Inflammatory macrophage treated with lipopolysaccharide for 4 hours (primary cell): Measurements from ENCODE around the gene HTRA3.
A peak's percentile ranks its signal among the peaks of the same experiment; 100 is the strongest.
"Not testable (repeated sequence)": the region's sequence is repeated elsewhere in the genome, so short reads cannot be mapped to it uniquely, and the experiment has no call there.

Experiments used
- DNase-seq: peaks from one replicate; pipeline ENCODE4 v3.0.0-alpha.2; 2020

HTRA3 gene

DNA sequence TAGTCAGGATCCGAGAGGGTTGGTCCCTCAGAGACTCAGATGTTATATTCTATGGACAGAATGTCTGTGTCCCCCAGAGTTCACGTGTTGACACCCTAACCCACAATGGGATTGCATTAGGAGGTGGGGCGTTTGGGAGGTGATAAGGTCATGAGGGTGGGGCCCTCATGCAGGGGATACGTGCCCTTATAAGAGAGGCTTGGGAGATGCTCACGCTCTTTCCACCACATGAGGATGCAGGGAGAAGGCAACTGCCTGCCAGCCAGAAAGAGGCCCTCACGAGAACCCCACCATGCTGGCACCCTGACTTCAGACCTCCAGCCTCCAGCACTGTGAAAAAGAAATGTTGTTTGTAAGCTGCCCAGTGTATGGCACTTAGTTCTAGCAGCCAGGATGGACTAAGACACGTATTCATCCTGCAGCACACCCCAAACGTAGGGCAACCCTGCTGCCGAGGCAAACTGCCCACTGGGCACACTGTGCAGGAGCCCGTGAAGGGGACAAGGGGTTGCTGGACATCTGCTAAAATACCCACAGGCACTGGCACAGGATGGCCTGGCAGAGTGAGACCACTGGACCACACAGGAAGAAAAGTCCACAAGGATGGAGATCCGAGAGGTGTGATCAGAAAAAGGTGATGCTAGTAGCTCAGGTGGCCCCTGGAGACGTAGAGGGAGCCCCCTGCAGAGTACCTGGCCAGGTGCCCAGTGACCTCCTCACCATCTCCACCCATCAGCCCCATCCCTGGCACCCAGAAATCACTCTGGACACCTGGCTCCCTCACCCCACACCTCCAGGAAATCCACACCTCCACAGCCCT, 62.7 kb downstream of the HTRA3 start:
- DNase-seq = no peak

DNA sequence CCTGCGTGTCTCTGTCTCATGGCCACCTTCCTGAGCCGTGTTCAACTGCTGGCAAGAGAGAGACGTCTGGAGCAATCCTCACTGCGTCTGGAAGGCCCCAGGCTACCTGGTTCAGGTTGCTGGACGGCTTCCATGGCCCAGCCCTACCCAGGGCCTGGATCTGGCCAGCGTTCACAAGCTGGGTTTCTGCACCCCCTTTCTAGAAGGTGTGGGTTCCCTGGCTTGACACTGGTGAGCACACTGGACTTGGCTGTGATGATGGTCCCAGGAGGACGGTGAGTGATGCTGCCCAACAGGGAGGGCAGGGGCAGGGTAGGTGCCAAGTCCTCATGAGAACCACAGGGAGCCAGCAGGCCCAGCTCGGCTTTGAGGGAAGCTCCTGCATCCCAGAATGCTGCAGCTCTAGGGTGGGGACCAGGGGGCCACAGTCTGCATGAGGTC, 63.4 kb downstream of the HTRA3 start:
- no peak for DNase-seq

DNA sequence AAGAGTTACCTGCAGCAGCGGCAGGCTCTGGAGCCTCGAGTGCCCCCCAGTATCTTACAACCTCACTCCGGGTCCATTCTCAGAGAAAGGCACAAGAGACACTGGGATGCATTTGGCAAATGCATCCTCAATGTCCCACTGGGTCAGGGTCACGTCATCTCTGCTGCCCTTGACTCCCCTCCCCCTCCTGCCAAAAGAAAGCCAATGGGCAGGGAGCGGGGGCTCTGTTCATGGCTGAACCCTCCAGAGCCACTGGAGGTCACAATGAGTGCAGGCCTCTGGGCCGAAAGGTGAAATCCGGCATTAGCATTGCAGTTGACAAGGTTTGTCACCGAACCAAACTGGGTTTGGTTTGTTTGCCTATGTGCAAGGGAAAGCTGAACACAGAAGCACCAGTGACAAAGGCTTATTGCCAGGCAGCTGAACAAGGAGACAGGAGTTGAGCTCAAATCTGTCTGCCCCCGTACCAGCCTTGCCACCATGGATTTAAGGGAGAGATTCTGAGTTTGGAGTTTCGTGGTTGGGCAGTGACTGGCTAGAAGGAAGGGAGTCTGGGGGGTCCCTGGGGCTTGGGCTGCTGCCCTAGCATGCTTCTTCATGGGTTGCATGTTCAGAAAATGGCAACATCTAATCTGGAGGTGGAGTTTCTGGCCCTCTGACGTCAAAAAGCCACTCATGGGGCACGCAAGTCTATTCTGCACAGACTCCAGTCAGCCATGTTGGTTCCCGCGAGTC, 64.3 kb downstream of the HTRA3 start:
- no peak for DNase-seq

DNA sequence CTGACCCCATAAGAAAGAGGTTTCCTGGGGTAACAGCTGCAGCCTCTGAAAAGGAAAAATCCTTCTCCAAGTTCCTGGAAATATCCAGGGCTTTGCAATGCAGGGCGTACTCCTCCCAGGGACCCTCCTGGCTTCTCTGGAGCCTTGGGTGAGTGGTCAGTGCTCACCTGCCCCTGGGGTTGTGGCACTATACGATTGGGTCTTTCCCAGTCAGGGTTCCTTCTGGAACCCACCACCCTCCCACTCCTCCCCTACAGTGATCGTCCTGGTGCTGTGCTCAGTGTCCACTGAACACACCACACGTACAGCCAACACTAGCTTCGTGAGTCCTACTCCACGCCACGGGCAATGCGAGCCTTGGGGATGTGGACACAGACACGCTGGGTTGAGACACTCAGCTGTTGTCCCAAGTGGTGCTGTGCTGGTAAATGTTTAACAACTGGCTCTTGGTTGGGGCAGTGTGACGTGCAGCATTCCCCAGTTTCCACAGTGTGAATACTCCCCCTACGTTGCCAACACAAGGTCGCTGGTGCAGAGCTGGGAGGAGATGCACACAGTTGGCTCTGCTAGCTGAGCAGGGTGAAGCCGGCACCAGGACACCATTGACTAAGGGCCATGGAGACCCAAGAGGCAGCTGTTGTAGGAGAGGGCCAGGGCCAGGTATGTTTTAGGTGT, 65.4 kb downstream of the HTRA3 start:
- no peak for DNase-seq

DNA sequence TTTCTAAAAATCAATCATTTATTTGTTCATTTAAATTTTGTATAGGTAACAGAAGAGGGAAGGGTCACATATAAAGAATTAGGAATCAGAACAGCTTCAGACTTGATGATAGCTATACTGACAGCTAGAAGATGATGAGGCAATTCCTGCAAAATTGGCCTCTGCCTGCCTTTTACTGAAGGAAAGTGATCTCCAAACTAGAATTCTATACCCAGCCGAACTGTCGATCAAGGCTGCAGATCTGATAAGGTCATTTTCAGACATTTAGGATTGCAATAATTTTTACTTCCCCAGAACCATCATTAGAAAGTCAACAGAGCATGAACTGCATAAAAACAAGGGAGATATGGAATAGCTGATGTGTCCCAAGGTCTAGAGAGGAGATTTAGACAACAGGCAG, 66.3 kb downstream of the HTRA3 start:
- no peak for DNase-seq

DNA sequence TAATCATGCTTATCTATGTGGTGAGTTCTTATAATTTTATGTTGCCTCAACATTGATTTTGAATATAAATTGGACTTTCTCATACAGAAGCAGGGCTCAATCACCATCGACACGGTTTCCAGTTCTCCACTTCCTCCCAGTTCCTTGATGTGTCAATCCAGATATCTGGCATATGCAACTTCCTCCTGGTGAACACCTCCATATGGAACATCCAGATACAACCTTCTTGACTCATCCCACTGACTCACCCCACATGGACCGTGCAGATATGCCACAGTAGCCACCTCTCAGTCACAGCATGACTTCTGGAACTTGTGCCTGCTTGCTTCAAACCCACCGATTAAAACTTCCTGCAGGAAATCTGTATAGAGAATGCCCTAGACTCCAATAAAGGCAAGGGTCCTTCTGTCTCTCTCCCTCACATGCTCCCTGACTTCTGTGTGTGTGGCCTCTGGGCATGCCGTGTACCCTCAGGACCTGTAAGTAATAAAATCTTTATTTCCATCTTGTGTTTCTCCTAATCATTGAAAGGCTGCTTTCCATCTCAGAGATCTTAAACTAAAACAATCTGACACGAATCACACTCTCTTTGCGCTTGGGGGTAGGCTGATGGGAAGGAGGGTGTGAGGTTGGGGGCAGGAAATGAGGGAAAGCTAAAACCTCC, 67.0 kb downstream of the HTRA3 start:
- DNase-seq = peak; percentile 82

DNA sequence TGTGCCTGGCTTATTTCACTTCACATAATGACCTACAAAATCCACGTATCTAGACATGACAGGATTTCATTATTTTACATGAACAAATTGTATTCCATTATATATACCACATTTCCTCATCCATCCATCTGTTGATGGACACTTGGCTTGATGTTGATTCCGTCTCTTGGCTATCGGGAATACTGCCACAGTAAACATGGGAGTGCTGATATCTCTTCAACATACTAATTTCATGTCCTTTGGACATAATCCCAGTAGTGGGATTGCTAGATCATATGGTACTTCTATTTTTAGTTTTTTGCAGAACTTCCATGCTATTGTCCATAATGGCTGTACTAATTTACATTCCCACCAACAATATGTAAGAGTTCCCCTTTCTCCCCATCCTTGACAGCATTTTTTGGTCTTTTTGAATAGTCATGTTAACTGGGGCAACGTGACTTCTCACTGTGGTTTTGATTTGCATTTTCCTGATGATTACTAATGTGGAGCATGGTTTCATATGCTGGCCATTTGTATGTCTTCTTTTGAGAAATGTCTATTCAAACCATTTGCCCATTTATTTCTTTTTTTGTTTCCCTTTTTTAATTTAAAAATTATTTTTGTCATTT, 68.9 kb downstream of the HTRA3 start:
- DNase-seq = peak; percentile 88

DNA sequence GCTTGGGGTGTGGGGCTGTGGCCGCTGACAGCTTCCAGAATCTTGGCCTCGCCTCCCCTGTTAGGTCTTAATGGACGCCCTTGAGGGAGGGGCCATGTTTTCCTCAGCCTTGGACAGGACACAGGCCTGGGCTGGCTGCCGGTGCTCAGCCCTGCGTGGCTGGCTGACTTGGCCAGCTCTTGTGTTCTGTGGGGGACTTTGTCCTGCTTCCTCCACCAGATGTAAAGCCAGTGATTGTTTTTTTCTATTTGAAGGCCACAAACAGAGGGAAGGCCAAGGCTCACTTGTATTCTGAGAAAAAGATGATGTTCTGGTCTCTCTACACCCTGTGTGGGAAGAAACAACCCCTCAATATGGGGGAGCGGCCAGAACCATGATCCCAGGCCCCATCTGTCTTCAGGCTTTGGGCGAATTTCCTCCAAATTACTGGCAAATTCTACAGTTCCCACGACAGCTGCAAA, 71.3 kb downstream of the HTRA3 start:
- no peak for DNase-seq

DNA sequence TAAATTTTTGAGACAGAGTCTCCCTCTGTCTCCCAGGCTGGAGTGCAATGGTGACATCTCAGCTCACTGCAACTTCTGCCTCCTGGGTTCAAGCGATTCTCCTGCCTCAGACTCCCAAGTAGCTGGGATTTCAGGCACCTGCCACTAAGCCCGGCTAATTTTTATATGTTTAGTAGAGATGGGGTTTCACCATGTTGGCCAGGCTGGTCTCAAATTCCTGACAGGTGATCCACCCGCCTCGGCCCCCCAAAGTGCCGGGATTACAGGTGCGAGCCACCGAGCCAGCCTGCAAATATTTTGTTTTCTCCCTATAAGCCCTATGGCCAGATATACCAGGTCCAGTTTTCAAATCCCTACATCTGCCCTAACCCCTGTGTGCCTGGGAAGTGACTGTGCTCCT, 71.7 kb downstream of the HTRA3 start:
- DNase-seq = not testable (repeated sequence)

DNA sequence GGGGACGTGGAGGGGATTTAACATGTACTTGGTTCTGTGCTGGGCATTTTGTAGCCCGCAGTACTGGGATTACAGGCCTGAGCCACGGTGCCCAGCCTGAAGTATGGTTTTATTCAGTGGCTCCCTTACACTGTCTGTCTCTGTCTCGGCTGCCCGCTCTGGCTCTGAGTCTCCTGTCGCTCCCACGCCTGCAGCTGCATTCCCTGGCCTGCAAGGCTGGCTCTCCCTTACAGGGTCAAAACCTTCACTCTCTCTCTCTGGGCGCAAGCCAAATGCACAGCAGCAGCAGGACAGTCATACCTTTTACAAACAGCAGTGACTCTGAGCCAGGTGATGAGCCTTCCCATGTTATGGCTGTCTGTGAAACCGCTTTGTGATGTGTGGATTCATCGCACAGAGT, 72.1 kb downstream of the HTRA3 start:
- DNase-seq = no peak

DNA sequence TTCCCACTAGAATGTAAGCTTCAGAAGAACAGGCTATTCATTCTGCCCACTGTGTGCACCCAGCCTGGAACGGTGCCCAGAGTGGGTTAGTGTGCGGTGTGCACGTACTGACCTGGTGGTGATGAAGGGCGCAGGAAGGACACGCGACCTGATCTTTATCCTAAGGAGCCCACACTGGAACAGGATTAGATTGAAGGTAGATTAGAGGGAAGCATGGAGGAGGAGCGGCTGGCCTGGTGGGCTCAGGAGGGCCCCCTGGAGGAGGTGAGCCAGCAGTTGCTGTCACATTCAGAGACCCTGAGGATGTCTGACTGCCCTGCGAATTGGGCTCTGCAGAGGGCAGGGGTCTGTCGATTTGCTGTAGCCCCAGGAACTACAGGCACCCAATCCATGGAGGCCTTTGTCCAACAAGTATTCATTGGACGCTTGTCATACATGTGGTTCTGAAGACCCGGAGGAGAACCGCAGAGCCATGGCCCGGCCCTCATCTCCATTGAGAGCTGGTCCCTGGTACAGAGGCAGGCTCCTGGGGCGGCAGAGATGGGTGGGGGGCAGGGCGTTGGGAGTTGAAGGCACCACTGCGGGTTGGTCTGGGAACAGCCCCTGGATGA, 73.2 kb downstream of the HTRA3 start:
- DNase-seq = no peak

DNA sequence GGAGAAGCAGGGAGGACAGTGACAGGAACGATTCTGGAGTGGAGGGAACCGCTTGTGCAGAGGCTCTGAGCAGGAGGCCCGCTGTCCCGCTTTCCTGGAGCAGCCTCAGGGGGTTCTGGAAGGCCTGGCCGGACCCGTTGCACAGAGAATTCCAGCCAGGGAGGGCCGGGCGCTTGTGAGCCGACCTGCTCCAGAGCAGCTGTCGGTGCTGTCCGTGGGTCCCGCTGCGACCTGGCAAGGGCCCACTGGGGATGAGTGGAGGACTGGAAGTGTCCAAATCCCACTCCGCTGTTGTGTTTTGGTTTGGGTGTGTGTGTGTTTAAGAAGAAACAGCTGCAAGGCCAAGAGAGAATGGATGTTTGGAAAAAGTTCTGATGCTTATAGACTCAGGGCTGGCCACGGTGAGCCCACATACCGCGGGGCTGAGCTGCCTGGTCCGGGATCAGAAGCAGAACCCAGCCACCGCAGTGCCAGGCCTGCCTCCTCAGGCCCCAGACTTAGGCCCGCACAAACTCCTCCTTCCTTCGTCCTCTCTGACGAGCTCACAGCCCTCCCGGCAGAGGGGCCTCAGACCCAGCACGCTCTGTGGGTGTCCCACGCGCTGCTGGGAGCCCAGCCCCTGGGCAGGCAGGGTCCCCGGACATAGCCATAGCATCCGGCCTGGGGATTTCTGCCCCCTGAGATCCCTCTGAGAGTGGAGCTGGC, 73.9 kb downstream of the HTRA3 start:
- no peak for DNase-seq

DNA sequence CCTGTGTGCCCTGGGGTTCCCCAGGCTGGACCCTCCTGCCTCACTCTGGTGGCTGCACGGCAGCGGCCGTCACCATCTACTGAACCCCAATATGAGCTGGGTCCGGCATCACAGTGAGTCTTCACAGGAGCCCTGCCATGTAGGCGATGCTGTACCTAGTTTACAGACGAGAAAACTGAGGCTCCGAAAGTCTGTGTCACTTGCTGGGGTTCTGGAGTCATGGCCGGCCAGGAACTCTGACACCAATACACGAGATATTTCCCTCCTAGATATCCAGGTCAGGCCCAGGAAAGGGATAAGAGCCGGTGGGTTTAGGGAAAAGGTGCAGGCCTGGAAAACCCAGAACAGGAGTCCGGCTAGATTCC, 74.4 kb downstream of the HTRA3 start:
- DNase-seq = no peak

DNA sequence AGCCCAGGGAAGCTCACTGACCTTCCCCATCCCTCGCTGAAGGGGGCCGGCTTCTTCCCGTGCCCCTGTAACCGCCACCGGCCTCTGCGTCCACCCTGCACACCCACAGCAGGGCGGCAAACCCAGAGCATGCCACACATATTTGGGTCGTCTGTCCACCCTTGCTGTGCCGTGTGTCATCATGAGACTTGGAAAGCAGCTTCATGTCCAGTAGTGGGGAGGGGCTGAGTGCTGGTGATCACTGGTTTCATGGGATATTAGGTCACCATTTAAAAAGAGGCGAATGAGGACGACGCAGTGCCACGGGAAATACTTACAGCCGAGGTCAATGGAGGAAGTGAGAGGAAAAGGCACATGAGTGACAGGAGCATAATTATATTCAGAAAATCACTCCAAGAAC, 74.8 kb downstream of the HTRA3 start:
- peak; percentile 47 for DNase-seq

DNA sequence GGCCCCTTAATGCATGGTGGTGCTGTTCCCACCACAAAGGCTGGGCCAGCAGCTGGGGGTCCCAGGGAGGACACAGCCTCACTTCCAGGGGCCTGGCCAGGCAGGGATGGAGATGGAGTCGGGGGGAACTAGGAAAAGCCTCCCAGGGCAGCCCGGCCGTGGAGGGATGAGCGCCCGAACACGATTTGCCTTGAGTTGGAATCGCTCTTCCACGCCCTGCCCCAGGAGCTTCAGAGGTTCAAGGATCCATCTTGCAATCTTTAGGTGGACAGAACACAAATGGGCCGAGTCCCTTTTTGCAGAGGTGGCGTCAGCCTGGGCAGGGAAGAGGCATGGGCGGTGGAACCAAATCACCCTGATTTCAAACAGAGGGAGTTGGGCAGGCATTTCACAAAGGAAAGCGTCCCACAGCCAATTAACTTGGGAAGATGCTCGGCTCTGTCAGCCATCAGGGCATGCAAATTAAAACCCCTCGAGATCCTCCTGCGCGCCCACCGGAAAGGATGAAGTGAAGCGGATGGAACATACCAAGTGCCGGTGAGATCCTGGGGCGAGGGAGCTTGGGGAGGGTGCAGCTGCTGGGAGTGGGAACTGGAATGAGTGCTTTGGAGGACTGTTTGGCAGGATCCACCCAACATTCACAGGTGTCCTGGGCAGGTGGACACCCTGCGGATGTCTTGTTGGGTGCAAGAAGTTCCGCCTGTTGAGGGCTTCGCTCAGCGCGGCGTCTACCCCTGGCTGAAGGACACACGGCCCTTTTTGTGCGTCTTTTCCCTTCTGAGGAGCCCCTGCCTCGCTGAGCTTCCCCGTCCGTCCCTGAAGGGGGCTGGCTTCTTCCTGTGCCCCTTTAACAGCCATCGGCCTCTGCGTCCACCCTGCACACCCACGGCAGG, 75.7 kb downstream of the HTRA3 start:
- no peak for DNase-seq

DNA sequence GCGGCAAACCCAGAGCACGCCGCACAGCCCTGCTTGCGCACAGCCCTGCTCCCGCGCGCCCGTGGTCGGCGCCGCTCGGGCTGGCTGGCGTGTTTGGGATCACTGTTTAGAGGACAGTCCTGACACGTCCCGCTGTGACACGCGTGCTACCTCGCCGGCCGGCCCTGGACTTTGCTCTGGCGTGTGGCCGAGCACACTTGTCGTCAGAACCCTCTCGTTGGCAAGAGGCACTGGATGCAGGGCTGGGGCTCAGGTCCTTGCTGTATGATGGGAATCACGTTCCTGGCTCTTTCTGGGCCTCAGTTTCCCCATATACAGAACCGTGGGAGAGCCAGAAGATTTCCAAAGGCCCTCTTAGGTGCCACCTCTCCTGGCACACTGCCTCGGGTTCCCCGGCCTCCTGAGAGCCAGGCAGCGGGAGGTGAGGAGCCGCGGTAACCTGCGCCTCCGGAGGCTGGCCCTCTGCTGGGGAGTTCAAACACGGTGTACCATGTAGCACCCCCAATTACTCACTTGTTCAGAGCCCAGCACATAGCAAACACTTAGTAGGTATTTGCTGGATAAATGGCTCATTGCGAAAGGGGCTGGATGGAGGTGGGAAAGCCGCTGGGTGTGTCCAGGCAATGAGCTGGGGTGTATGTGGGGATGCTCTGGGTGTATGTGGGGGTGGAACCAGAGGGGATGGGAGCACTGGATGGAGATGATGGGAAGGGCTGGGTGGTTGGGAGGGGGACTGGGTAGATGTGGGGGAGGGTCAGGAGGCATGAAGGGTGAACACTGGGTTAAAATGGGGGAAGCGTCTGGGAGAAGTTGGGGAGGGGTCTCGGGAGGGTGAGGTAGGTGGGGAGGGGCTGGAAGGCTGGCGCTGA, 76.6 kb downstream of the HTRA3 start:
- no peak for DNase-seq

DNA sequence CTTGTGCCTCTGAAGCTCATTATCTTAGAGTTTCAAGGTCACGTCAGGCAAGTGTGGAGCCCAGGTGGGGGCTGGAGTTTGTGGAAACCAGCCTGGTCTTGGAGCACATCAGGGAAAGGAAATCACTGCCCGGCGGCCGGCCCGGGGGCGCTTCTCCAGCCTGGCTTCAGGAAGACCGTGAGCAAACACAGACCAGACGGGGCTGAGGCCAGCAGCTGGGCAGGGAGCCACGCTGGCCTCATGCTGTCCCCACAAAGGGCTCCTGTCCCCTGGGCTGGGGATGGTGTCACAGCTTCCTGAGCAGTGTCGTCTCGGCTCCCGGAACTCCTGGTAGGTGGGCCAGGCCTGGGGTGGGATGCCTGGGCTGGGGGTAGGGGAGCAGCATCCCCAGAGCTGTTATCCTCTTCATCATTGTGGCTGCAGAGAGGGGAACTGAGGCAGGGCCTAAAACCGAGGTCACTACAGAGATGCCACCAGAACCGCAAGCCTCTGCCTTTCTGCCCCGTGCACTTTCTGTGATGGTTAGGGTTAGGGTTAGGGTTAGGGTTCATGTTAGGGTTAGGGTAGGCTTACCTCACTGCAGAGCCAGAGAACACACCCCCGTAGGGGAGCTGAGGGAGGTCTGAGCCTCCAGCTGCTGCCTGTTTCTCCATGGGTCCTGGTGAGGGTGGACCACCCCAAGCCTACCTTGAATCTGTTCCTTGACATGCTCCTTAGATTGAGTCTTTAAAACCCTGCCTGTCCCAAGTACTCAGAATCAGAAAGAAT, 77.5 kb downstream of the HTRA3 start:
- DNase-seq = no peak

DNA sequence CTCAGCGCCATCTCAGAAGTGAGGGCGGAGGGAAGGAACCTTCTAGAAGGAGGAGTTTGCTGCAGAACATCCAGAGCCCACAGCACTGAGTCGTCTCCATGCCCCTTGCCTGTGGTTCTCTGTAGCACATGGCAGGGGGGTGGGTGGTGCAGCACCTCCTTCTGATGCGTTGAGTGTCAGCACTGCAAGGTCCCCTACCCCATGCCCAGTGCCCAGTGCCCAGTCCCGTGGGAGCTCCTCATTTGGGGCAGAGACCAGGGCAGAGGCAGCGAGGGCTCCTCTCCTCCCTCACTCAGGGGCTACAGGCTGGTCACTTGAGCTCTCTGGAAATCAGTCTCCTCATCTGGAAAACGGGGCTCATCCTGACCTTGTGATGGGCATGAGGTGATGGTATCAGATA, 78.1 kb downstream of the HTRA3 start:
- no peak for DNase-seq

DNA sequence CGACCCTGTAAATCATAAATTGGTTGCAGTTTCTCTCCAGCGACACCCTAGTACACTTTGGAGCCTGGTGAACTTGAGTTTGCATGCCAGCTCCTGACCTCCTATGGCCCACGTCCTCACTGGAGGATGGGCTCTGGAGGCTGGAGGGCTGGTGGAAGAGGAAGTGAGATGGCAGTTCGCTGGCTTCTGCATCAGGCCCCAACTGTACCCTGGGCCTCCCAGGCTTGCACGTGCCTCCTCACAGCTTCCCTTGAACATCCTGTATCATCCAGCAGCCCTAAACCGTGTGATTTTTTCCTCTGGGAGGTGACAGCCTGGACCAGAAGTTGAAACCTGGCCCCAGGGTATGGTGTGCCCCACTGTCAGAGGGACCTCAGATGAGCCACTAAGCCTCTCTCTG, 78.5 kb downstream of the HTRA3 start:
- DNase-seq = peak; percentile 37
